ENCODE data around the gene MACROD1.

Gene MACROD1

DNA sequence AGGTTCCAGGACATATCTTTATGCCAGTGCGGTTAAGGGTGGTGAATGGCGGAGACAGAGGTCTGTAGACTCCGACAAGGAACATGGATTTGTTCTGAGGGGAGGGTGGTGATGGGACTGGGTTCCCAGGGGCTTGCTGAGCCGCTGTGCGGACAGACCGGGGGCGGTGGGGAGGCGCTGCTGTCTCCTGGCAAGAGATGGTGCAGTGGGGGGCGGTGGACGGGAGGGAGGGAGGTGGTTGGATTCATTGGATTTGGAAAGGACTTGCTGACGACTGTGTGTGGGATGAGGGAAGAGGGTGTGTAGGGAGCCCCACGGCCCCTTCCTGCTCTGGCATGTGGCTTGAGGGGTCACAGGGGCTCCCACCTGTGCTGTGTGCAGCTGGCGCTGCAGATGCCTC, 87.0 kb downstream of the MACROD1 start:
- in situ Hi-C loops (cut with MboI; ENCODE audit: low sequenced_read_pairs), result no loop called here

DNA sequence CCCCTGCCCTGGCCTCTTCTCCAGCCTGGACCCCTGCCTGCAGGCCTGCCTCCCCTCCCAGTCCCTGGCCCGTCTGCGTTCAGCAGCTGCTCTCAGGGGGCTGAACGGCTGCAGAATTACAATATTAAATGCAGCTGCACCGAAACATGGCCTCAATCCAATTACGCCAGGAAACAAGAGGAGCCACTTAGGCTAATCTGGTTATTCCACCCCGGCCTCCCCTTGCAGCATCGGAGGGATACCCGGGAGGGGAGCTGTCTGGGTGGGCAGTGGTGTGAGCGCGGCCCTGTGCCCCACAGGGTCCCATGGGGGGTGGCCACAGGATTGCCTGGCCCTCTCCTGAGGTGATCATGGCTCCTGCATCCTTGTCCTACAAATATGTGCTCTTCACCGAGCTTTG, 87.6 kb downstream of the MACROD1 start:
- in situ Hi-C loops (cut with MboI; ENCODE audit: low sequenced_read_pairs), result no loop called here

DNA sequence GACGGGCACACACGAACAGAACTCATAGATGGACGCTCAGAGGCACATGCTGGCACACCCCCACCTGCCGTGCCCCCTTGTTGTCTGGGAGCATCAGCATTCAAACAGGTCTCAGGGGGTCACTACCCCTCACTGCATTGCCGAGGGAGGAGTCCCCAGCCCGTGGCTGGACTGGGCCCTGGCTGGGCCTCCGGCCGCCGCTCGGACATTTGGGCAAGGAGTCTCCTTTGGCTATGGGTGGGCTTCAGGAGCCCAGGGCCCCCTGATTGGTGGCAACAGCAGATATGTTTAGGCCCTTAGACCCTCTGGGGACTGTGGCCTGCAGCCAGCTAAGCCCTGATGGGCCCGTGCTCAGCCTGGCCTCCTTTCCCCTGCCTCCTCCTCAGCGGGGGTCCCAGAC, 88.3 kb downstream of the MACROD1 start:
- in situ Hi-C loops (cut with MboI; ENCODE audit: low sequenced_read_pairs), result no loop called here

DNA sequence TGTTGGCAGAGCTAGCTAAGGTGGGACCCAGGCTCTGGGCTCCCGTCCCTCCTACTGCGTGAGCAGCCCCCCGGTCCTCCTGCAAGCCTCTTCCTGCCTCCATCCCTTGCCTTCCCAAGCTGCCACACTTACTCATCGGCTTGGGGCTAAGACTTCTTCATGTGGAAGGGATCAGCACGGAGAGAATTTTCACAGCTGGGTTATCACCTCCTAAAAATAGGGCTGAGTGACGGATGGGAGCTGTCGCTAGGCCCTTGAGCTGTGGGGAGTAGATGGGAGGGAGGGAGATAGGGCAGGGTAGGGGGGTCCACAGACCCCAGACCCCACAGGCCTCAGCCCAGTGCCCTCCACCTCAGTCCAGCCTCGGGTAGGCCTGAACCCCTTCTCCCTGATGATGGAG, 89.2 kb downstream of the MACROD1 start:
- in situ Hi-C loops (cut with MboI; ENCODE audit: low sequenced_read_pairs), result no loop called here

DNA sequence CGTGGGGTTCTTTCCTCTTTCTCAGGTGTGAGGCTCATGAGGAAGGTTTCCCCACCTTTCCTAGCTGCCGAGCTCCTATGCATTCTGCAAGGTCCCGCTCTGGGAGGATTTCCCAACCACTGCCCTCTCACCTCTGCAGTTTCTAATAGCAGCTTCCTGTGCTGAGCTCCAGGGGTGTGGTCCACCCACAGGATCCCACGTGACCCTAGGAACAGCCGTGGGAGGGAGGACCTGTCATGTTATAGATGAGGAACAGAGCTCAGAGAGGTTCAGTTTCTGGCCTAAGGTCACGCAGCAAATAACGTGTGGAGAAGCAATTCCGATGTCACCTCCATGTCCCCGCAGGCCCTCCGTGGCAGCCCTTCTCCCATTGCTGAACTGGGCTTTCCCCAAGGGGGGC, 91.7 kb downstream of the MACROD1 start:
- in situ Hi-C loops (cut with MboI; ENCODE audit: low sequenced_read_pairs), result no loop called here

DNA sequence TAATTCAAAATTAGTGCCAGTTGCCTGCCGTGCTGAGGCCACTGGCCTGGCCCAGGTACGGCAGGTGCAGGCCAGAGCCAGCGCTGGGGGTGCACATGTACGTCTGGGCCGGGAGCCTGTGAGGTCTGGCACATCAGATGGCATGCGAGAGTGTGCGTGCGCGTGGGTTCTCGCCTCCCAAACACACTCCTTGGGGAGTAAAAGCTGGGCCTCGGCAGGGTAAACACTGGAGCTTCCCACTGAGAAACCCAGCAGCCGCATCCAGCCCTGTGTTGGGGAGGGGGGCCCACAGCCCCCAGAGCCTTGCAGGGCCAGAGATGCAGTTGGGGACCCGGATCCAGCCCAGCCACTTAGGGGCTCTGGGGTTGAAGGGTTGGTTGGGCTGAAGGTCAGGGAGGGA, 92.4 kb downstream of the MACROD1 start:
- in situ Hi-C loops (cut with MboI; ENCODE audit: low sequenced_read_pairs), result no loop called here

DNA sequence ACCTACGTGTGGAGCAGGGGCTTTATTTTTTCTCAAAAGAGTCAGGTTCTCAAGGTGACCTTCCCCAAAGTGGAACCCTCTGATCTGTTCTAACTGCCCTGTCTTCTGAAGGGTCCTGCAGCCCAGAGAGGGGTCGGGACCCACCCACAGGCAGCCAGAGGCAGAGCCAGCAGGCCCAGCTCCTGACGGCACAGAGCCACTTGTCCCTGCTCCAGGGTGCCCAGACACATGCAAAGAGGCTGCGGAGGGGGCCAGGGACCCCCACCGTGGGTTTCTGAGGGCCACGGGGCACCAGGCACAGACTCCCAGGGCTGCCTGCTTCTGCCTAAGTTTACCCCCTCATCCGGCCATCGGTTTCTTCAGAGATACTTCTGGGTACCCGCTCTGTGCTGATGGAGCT, 93.0 kb downstream of the MACROD1 start:
- in situ Hi-C loops (cut with MboI; ENCODE audit: low sequenced_read_pairs), result no loop called here

DNA sequence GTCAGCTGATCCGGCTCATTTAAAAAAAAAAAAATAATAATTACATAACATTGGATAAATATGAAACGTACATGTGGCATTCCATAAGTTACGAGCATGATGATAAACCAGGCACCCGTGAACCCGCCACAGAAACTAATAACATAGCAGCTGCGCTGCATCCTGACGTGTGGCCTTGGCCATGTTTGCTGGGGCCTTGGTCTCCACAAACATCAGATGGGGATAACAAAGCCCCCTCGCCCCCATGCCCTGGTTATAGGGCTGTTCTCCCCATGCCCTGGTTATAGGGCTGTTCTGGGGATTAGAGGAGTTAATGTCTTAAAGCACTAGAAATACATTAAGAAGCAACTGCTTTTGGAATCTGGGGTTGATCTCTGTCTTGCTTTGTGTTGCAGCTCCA, 93.5 kb downstream of the MACROD1 start:
- in situ Hi-C loops (cut with MboI; ENCODE audit: low sequenced_read_pairs), result no loop called here

DNA sequence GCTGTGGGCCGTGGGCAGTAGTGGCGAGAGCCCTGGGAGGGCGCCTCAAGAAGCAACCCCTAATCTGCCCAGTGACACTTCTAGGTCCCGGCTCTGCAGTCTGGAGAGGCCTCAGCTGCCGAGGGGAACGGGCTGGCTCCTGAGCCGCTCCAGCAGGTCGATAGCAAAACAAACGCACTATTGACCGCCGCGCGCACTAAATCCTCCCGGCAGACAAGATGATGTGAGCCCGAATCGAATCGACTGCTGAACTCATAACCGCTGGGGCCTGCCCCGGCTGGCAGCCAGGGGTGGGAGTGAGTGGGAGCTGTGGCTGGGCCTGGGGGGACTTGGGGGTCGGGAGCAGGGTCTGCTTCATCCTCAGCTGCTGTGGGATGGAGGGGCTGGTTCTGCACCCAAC, 94.1 kb downstream of the MACROD1 start:
- in situ Hi-C loops (cut with MboI; ENCODE audit: low sequenced_read_pairs), result no loop called here

DNA sequence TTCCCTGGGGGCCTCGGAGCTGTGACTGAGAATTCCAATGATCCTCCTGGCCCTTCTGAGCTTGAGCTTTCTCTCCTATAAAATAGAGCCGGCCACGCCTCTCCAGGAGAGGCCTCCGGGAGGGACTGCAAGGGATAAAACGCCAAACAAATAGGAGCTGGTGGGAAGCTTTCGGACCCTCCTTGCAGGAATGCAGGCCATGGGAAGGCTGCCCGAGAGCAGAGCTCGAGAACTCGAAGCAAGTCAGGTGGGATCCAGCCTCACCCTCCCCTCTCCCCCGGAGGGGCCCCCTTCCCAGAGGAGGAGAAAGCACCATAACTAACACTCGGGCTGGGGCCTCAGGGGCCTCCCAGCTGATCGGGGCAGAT, 95.6 kb downstream of the MACROD1 start:
- in situ Hi-C loops (cut with MboI; ENCODE audit: low sequenced_read_pairs), result no loop called here

DNA sequence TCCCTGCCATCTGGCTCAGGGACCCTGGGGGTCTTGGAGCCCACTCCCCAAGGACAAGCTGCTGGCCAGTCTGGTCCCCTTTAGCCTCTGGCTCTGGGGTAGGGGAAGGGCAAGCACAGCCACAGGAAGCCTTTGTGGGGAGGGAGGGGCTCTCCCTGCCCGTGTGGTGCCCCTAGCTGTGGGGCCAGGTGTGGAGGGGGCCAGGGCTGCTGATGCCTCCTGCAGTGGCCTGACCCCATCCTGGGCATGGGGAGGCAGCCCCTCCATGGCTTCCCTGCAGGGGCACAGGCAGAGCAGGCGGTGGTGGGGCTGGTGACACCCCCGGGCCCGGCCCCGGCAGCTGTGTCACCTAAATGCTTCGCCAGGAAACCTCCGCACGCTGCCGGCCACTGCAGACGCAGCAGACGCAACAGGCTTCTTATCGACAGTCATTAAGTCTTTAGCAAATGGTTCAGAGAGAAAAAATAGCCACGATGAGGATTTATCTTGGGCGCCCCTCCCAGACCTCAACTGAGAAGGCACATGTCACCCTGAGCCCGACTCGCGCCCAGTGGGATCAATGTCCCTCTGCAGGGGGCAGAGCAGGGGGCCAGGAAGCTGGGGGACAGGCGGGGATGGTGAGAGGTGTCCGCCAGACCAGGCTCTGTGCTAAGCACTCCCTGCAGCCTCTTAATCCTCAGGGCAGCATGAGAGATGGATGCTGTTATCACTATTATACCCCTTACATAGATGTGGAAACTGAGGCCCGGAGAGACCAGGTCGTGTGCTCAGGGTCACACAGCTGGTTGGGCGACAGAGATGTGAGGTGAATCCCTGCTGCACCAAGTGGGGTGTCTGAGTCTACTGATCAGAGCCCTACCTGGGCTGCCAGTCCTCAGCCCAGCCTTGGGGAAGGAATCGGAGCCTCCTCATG, 96.3 kb downstream of the MACROD1 start:
- in situ Hi-C loops (cut with MboI; ENCODE audit: low sequenced_read_pairs), result no loop called here

DNA sequence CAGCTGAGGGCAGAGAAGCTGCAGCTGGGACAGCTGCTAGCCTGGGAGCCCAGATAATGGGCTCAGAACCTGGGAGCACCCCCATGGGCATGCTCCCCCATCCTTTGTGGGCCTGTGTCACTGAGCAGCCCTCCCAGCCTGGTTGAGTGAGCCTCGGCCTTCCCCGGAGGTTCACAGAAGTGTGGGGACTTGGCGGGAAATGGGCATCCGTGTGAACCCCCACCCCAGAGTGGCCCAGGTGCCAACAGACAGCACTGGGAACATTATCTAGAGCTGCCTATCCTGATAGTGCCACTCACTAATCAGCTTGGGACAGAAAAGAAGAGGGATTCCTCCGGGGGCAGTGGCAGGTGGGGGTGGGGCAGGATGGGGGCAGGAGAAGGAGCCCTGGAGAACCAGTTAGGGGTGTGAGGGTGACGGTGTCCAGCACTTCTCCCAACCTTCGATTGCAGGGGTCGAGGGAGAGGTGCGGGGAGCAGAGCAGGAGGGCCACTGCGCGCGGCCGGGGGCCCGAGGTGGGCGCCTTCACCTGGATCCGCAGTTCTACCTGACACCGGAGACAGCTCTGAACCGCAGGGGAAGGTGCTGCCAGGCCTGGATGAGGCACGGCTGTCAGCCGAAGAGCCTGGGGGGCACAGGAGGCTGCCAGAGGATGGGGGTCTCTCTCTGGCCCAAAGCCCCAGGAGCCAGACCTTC, 97.1 kb downstream of the MACROD1 start:
- in situ Hi-C loops (cut with MboI; ENCODE audit: low sequenced_read_pairs), result no loop called here

DNA sequence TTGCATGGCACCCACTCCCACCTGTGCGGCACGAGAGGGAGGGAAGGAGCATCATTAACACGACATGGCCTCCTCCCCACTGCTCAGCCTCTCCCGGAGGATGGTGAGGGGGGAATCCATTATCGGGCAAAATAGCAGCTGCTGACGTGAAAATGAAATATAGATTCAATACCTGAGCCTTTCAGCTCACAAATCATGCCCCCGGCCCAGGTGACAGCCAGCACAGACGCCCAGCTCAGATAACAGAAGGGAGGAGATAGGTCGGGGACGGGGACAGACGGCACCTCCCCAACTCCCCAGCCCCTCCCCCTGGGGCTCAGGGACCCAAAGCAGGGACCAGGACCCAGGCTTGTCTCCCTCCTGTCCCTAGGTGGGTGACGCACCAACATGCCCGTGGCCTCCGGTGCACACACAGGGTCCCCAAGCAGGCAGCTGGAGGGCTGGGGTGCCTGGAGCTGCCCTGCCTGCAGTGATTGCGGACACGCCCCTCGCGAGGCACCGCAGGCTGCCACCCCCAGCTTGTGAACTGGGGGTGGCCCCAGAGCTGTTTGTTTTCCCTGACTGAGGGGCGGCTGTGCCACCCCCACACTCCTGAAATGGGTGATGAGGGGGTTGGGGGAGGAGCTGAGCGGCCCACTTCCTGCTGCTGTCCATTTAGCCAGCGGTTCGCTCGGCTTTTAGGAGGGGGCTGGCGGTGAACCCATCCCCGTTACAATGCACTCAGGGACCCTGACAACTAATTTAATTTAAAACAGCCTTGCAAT, 98.5 kb downstream of the MACROD1 start:
- in situ Hi-C loops (cut with MboI; ENCODE audit: low sequenced_read_pairs), result no loop called here

DNA sequence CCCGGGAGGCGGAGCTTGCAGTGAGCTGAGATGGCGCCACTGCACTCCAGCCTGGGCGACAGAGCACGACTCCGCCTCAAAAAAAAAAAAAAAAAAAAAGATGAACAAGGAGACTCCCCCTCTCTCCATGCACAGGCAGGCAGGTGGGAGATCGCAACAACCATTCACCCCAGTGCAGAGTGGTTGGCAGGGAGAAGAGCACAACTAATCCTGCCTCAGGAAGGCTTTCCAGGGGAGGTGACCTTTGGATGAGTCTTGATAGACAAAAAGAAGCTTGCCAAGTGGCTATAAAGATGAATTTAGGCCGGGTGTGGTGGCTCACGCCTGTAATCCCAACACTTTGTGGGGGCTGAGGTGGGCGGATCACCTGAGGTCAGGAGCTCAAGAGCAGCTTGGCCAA, 100.2 kb downstream of the MACROD1 start:
- in situ Hi-C loops (cut with MboI; ENCODE audit: low sequenced_read_pairs), result no loop called here

DNA sequence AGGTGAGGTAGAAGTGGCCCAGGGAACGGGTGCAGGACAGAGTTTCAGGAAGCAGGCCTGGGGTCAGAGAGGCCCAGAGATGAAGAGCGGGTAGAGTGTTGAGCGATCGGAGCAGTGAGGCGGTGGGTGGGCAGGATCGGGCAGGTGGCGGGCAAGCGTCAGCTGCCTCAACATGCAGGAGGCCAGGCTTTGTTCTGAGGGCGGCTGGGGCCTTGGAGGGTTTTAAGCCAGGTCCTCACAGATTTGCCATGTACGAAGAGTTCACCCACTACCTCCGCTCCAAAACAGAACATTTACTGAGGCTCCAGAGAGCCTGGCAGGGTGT, 100.8 kb downstream of the MACROD1 start:
- in situ Hi-C loops (cut with MboI; ENCODE audit: low sequenced_read_pairs), result no loop called here

DNA sequence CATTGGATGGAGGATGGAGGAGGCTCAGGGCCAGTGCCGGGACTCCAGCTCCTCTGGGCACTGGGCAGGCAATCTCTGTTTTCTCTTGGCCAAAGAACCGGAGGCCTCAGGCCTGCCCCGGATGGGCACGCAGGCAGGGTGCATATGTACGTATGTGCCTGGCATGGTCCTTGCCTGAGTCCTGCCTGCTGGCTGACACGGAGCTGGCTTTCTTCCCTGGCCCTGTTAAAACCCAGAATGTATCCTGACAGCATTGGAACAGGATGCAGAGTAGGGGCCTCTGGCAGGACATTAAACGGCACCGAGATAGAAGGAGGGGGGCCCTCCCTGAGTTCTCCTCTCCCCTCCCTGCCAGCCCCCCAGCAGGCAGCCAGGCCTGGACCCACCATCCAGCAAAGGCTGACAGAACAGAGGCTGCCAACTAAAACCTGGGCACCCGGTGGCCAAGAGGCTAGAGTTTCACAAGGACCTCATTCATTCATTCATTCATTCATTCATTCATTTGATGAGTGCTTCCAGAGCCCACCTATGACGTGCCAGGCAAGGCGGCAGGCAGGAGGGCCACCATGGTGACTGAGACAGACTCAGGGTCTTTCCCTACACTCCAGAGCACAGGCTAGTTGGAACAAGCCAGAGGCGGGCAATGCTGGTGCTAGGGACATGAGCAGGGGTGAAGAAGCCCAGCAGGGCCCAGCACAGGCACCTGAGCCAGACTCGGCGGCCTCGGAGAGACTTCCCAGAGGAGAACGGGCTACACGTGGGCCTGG, 101.4 kb downstream of the MACROD1 start:
- in situ Hi-C loops (cut with MboI; ENCODE audit: low sequenced_read_pairs), result no loop called here

DNA sequence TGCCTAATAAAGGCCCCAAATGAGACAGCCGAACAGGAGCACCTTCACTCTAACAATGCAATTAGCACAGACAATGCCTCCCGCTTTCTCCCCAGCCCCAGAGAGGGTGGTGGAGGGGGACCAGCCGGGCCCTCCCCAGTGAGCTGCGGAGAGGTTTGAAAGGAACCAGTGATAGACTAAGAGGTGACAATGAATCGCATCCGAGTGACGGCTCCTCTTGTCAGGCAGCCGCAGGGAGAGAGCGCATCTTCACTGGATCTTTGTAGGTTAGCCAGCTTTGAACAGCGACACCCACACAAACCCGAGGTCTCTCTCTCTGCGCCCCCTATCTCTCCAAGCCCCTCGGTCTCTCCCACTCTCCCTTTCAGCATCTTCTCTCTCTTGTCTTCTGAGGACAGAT, 102.1 kb downstream of the MACROD1 start:
- in situ Hi-C loops (cut with MboI; ENCODE audit: low sequenced_read_pairs), result no loop called here

DNA sequence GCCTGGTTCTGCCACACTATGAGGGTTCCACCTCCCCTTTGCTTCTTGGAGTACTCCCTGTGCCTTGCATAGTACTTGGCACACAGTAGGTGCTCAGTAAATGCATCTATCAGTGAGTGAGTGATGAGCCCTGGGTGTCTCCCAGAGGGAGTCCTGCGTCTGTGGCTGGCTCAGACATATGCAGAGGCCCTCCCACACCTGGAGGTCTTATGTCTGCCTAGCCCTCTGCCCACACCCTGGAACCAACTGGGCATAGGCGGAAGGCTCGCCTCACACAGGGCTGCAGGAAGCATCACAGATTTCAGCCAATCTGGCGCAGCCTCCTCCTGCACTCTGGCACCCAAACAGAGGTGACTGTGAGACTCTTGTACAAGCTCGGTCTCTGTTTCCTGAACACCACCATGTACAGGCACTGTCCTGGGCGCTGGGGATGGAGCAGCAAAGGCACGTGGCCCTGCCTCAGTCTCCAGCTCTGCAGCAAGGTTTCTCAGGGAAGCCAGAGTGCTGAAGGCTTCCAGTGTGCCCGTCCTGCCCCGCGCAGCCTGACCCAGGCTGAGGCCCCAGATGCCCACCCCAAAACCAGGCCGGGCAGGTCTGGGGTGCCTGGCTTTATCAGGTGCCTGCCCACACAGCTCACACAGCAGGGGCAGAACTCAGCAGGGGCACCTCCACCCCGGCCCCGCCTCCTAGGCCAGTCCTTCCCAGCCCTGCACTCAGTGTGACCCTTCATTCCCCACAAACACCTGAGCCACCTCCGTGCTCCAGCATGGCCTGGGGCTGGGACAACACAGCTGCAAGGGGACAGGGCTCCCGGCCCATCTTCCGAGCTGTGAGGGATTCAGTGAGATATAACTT, 103.5 kb downstream of the MACROD1 start:
- in situ Hi-C loops (cut with MboI; ENCODE audit: low sequenced_read_pairs), result no loop called here

DNA sequence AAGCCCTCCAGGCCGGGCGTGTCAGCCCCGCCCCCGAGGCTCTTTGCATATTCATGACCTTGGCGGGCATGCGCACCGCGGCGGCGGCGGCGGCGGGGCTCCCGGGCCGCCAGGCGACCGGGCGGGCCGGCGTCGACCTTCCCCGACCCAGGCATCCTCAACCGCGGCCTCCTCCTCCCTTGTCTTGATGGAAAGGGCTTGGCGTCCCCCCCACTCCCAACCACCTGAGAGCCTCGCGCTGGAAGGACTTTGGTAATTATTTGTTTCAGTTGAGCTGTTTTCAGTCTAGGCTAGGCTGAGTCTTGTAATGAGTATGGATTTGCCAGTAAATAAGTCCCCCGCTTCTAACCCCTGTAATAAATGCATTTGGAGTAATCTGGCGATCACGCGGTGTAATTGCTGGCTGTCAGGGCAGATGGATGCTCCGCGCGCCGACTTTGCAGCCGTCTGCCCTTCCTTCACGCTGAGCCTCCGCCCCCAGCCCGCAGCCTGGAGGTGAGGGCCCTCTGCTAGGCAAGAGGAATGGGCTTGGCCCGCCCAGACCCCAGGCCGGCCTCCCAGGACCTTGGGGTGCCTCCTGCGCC, 105.0 kb downstream of the MACROD1 start:
- in situ Hi-C loops (cut with MboI; ENCODE audit: low sequenced_read_pairs), result no loop called here

Data from HL-60/S4 treated with retinoic acid at 250 ng/mL for 4 days and 3 days (cell line).